Neural progenitor cell (in vitro differentiated cells): ENCODE measurements around the gene PTOV1.

Source experiments
- CTCF ChIP-seq: fragments of 200-600 bp; sonication (generic); IDR thresholded peaks from 2 replicates; pipeline ENCODE4 v1.5.1; 2017; ENCODE audit warnings: antibody characterized with exemption, mild to moderate bottlenecking
- EZH2phosphoT487 ChIP-seq: fragments of 200-600 bp; sonication (generic); IDR thresholded peaks from 2 replicates; pipeline ENCODE4 v1.6.1; 2017; ENCODE audit warnings: antibody characterized with exemption

GRCh38 chr19:49876422-49877019, 25.6 kb downstream of the PTOV1 start:
- TF ChIP-seq CTCF (no peak), EZH2phosphoT487 (no peak)
